NCI-H82 treated with DMSO at 0.1 percent for 48 hours (cell line): Measurements from ENCODE around the gene SAA1.
"Not testable (repeated sequence)": the region's sequence is repeated elsewhere in the genome, so short reads cannot be mapped to it uniquely, and the experiment has no call there.

Experiments
- DNase-seq: peaks from one replicate; lab custom pipeline; 2025; ENCODE audit not compliant: unreplicated experiment; lab: John Stamatoyannopoulos, UW

Gene SAA1

GRCh38 chr11:18265949-18266348, at the start of gene SAA1:
Gene SAA1 (plus strand): TSS chr11:18266264. CDS start chr11:18266888, 624 bp downstream.
- DNase-seq, result no peak

- no peak for DNase-seq
Measured at GRCh38 chr11:18221274-18221876, 44.7 kb upstream of the SAA1 start.

- DNase-seq, result no peak
Measured at GRCh38 chr11:18222814-18223421, 43.1 kb upstream of the SAA1 start.

- peak; percentile 1 for DNase-seq
Measured at GRCh38 chr11:18223591-18224387, 42.3 kb upstream of the SAA1 start.

GRCh38 chr11:18225913-18226312, 40.2 kb upstream of the SAA1 start:
- DNase-seq, result no peak

GRCh38 chr11:18229501-18229900, 36.6 kb upstream of the SAA1 start:
- DNase-seq, result no peak

- no peak for DNase-seq
Measured at GRCh38 chr11:18230859-18231258, 35.2 kb upstream of the SAA1 start.

- no peak for DNase-seq
Measured at GRCh38 chr11:18233912-18234311, 32.2 kb upstream of the SAA1 start.

GRCh38 chr11:18235394-18236334, 30.4 kb upstream of the SAA1 start:
- no peak for DNase-seq

GRCh38 chr11:18236664-18237356, 29.3 kb upstream of the SAA1 start, which contains the start of gene SAA4:
Gene SAA4 (minus strand): TSS chr11:18236802. CDS start chr11:18235926, 876 bp downstream.
- no peak for DNase-seq

GRCh38 chr11:18239655-18240054, 26.4 kb upstream of the SAA1 start:
- no peak for DNase-seq

GRCh38 chr11:18243783-18244362, 22.2 kb upstream of the SAA1 start:
- peak; percentile 24 for DNase-seq

GRCh38 chr11:18245396-18245795, 20.7 kb upstream of the SAA1 start:
- no peak for DNase-seq

GRCh38 chr11:18246379-18247190, 19.5 kb upstream of the SAA1 start:
- DNase-seq, result not testable (repeated sequence)

GRCh38 chr11:18247191-18247581, 18.9 kb upstream of the SAA1 start:
- DNase-seq, result not testable (repeated sequence)

GRCh38 chr11:18248561-18248960, 17.5 kb upstream of the SAA1 start, which contains the start of gene SAA2:
Gene SAA2 (minus strand): TSS chr11:18248668. CDS start chr11:18248011, 657 bp downstream.
- DNase-seq, result no peak

GRCh38 chr11:18253233-18253632, 12.8 kb upstream of the SAA1 start:
- DNase-seq, result no peak

- DNase-seq, result no peak
Measured at GRCh38 chr11:18253778-18254338, 12.2 kb upstream of the SAA1 start.
